Measurements from ENCODE around the gene GJD4.

Gene GJD4

DNA sequence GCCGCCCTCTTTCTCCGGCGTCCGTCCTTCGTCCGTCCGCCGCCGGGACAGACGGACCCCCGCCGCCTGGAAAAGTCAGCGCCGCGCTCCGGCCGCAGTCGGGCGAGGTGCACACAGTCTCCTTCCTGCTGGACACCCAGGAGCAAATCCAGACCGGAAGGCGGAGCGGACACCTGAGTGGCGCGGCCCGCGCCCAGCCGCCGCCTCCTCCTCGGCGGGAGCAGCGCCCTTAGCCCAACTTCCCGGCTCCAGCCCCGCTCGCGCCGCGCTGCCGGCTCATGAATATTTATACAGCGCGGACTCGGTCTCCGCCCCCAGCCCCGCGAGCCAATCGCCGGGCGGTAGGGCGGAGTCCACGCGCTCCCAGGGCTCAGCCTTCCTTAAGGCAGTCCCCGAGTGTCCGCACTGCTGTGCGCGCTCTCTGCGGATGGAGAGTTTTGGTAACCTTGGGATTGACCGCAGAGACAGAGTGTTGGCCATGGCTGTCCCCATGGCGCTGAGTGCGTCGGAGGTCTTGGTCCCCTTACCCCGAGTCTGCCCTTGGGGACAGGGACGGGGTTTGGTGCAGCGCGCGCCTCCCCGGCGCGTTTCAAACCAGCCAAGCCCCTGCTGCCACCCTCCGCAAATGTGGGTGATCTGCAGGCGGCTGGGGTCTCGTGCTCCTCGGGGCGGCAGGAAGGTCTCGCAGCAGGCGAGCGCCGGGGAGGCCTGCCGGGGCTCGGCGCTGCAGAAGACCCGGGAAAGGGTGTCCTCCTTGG is 37.1 kb downstream of the GJD4 start, which contains the start of gene FZD8:
TSS of gene FZD8 (minus strand) at position 262 of the 758 bp plus-strand sequence. CDS start 867 bp downstream, outside the sequence.
- peak; percentile 91 for DNase-seq (ENCODE audit: low spot score)
- TF ChIP-seq CTCF (IDR thresholded peaks at IDR 0.05; ENCODE audit: extremely low read depth, missing control alignments), result no peak

DNA sequence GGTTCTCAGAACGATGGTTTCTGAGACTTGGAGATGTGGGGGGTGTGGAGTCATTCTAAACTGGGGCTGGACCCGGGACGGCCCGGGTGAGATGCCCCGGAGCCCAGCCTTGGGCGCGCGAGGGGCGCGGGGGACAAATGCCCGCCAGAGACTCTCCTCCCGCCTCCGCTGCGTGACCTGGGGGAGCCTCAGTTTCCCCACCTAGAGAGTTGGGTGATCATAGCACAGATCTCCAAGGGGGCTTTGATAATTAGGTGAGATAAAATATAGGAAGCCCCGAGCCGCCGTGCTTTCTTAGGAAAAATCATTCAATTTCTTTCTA is 37.6 kb downstream of the GJD4 start:
- no peak for DNase-seq (ENCODE audit: low spot score)
- no peak for TF ChIP-seq CTCF (IDR thresholded peaks at IDR 0.05; ENCODE audit: extremely low read depth, missing control alignments)

GRCh38 chr10:35643151-35644049 is 38.3 kb downstream of the GJD4 start:
- TF ChIP-seq CTCF (IDR thresholded peaks at IDR 0.05; ENCODE audit: extremely low read depth, missing control alignments), result no peak
- peak; percentile 34 for DNase-seq (ENCODE audit: low spot score)

GRCh38 chr10:35644050-35644950 is 39.2 kb downstream of the GJD4 start:
- TF ChIP-seq CTCF (IDR thresholded peaks at IDR 0.05; ENCODE audit: extremely low read depth, missing control alignments), result no peak
- DNase-seq (ENCODE audit: low spot score), result no peak

- TF ChIP-seq CTCF (IDR thresholded peaks at IDR 0.05; ENCODE audit: extremely low read depth, missing control alignments), result no peak
- DNase-seq (ENCODE audit: low spot score), result no peak
Measured at GRCh38 chr10:35650894-35651293, 45.8 kb downstream of the GJD4 start.

DNA sequence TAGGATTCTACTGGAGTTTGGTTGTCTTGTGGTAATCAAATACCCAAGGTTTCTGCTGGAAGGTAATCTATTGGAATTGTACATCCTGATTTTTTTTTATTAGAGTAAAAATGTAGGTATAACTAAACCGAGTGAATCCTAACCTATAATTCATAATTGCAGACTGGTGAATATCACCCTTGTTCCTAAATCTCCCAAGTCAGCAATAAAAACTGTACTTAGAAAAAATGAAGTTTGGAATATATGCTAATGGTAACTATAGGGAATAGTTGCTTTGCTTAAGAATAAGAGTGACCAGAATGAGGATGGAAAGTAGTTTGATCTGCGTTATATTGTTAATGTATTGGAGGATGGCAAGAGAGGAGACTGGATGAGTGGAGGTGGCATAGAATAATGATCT is 47.7 kb downstream of the GJD4 start:
- DNase-seq (ENCODE audit: low spot score), result no peak
- no peak for TF ChIP-seq CTCF (IDR thresholded peaks at IDR 0.05; ENCODE audit: extremely low read depth, missing control alignments)
